ENCODE data around the gene GANAB.

GANAB gene

GRCh38 chr11:62580959-62581715 lies 65.3 kb downstream of the GANAB start:
- no peak for TF ChIP-seq JUND (IDR thresholded peaks at IDR 0.05; ENCODE audit: low read depth)
- in situ Hi-C loops (cut with HindIII; ENCODE audit: low pct_unique_long_range_greater_than_20kb, low sequenced_read_pairs): no loop called here
- no peak for DNase-seq (ENCODE audit: low read depth in 1 of 2, low spot score in 1 of 2)

- DNase-seq (ENCODE audit: low read depth in 1 of 2, low spot score in 1 of 2): no peak
- in situ Hi-C loops (cut with HindIII; ENCODE audit: low pct_unique_long_range_greater_than_20kb, low sequenced_read_pairs): no loop called here
- no peak for TF ChIP-seq JUND (IDR thresholded peaks at IDR 0.05; ENCODE audit: low read depth)
Observed at GRCh38 chr11:62579252-62579651, 67.2 kb downstream of the GANAB start.

GRCh38 chr11:62578541-62578940 lies 67.9 kb downstream of the GANAB start:
- no peak for TF ChIP-seq JUND (IDR thresholded peaks at IDR 0.05; ENCODE audit: low read depth)
- in situ Hi-C loops (cut with HindIII; ENCODE audit: low pct_unique_long_range_greater_than_20kb, low sequenced_read_pairs): no loop called here
- DNase-seq (ENCODE audit: low read depth in 1 of 2, low spot score in 1 of 2): no peak

GRCh38 chr11:62577046-62577714 lies 69.2 kb downstream of the GANAB start:
- no peak for TF ChIP-seq JUND (IDR thresholded peaks at IDR 0.05; ENCODE audit: low read depth)
- in situ Hi-C loops (cut with HindIII; ENCODE audit: low pct_unique_long_range_greater_than_20kb, low sequenced_read_pairs): no loop called here
- DNase-seq (ENCODE audit: low read depth in 1 of 2, low spot score in 1 of 2): no peak

- TF ChIP-seq JUND (IDR thresholded peaks at IDR 0.05; ENCODE audit: low read depth): no peak
- in situ Hi-C loops (cut with HindIII; ENCODE audit: low pct_unique_long_range_greater_than_20kb, low sequenced_read_pairs): no loop called here
- DNase-seq (ENCODE audit: low read depth in 1 of 2, low spot score in 1 of 2): no peak
Observed at GRCh38 chr11:62575837-62576236, 70.6 kb downstream of the GANAB start.

- no peak for DNase-seq (ENCODE audit: low read depth in 1 of 2, low spot score in 1 of 2)
- no peak for TF ChIP-seq JUND (IDR thresholded peaks at IDR 0.05; ENCODE audit: low read depth)
- in situ Hi-C loops (cut with HindIII; ENCODE audit: low pct_unique_long_range_greater_than_20kb, low sequenced_read_pairs): no loop called here
Observed at GRCh38 chr11:62575156-62575555, 71.3 kb downstream of the GANAB start.
